KBM-7 (cell line): ENCODE results near the gene RIN2.
"Not testable (repeated sequence)": the region's sequence is repeated elsewhere in the genome, so short reads cannot be mapped to it uniquely, and the experiment has no call there.

Experiments
- DNase-seq: peaks from one replicate; pipeline ENCODE4 v3.0.0-alpha.2; 2015
- in situ Hi-C: fragments of 300-500 bp; cut with MboI; formaldehyde crosslinking; loops from 2 replicates; pipeline ENCODE4 v1.14.3; 2020; ENCODE audit warnings: low sequenced_read_pairs, low pct_unique_long_range_greater_than_20kb, mixed read lengths

RIN2 gene

DNA sequence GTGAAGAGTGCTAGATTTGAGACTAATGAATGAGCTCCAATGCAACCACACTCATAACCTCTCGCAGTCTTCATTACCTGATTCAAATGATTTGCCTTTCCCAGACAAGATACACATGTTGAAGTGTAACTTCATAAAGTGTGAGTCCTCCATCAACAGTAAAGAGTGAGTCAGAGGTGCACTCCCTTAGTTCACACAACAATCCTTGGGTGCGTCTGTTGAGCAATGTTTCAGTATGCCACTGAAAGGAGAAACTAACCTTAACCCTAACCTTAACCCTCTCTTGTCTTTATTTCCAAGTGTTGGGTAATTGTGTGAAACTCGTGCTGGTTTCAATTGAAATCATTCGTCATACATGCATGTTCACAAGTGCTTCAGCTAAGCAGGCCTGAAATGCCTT lies 21.0 kb upstream of the RIN2 start:
- in situ Hi-C loops: no loop called here
- DNase-seq: no peak

DNA sequence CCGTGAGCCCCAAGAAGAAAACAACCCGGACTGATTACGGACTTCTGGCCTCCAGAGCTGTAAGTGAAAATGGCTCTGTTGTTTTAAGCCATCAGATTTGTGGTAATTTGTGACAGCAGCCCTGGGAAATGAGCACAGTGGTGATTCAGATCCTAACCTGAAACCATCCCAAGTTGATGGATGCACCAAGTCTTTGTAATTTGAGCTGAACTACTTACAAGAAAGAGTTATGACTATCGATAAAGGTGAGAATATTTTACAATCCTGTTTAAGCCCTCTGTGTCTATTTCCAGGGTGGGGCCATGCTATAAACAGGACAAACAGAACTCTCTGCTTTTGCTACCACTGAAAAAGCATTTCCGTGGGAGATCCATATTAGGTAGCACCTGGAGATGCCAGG lies 19.1 kb upstream of the RIN2 start:
- in situ Hi-C loops: no loop called here
- no peak for DNase-seq

DNA sequence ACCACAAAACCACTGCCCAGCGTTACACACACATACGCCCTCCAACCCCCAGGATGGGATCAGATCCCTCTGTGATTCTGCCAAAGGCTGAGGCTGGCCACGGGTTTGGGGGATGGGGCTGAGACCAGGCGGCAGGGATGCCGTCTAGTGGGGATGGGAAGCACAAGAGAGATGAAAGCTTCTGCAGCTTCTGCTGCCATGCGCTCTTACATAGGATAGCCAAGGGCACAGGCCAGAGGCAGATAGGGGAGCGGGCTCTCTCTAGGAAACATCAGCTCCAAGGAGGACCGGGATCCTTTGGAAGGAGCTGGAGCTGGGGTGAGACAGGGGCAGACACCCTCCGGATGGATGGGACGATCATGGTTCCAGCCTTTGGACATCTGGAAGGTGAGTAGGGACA lies 18.7 kb upstream of the RIN2 start:
- DNase-seq: no peak
- in situ Hi-C loops: no loop called here

DNA sequence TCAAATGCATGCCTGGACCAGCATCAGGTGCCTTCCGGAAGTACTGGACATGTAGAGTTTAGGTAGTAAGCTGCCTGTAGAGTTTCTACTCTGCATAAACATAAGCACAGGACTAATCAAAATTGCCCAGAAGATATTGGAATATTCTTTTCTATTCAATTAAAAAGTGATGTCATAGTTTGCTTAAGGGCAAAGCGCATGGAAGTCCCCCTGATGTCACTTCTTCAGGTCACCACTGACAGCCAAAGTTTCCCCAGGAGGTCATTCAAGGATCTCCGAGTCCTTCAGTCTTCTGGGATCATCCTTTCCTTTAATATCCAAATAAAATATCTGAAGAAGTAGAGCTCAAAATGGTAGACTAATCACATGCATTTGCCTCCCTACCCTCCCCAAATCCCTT lies 17.5 kb upstream of the RIN2 start:
- in situ Hi-C loops: no loop called here
- no peak for DNase-seq

DNA sequence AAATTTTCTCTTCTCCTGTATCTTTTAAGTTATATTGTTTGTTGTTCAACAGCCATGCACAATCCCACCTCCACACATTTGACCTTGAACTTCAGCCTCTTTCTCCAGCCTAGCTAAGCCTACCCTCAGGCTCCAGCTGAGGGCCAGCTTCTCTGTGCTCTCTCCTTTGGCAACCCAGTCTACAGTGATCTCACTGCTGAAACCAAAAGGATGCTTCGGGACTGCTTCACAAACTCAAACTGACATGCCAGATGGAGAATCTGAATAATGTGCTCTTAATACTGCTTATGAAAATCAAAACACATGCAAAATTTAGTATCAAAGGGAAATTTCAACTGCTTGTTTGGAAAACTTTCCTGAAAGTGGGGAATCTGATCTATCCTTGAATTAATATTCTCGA lies 16.1 kb upstream of the RIN2 start:
- no peak for DNase-seq
- in situ Hi-C loops: no loop called here

DNA sequence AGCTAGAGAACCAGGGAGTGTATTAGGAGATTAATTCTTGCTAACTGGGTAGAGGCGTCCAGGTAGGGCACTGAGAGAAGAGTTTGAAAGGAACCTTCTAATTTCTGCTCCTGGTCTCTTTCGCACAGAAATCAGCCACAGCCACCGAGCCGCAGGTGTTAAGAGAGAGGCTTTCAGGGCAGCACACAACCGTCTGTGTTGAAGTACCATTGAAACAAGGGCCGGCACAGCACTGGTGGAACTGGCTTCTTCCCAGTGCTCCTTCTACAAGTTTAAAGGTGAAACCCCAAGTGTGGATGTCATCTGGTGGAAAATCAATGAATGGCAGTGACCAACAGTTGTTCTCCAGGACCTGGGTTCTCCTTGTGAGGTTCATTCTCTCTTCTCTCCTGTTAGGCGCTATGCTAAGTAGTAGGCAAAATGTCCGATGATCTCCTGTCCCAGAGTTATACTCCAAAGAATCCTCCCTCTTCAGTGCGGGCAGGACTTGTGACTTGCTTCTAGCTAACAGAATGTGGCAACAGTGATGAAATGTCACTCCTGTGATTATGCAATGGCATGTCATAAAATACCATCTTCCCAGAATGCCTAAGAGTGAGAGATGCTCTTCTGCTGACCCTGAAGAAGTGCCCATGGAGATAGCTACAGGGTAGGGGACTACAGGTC lies 15.0 kb upstream of the RIN2 start:
- in situ Hi-C loops: no loop called here
- DNase-seq: no peak

DNA sequence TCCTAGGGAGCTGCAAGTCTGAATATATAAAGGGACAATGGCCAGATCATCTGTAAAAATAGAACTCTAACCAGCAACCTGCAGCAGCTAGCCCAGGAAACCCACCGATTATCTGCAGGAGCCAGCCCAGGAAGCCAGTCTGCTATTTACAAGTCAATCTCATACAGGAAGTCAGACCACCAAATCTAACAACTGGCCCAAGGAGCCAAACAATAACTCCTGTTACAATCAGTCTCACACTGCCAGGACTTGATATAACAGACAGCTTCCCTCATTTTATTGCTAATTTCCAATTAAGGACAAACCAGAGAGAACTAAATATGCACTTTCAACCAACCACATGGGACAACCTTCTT lies 14.4 kb upstream of the RIN2 start:
- DNase-seq: peak; percentile 49
- in situ Hi-C loops: no loop called here

DNA sequence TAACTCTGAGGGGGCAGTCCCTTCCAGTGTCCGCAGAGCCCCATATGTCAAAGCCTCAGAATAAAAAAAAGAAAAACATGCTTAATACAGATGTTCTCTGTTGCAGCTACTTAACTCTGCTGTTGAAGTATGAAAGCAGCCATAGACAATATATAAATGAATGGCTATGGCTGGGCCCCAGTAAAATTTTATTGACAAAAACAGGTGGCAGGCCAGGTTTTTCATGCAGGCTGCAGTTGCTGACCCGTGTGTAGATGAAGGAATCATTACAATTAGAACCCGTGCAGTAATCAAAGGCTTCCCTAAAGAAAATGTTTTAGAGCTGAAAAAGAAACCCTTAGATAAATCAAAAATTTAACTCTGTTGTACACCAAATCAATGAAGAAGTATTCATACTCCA lies 13.0 kb upstream of the RIN2 start:
- DNase-seq: no peak
- in situ Hi-C loops: no loop called here

DNA sequence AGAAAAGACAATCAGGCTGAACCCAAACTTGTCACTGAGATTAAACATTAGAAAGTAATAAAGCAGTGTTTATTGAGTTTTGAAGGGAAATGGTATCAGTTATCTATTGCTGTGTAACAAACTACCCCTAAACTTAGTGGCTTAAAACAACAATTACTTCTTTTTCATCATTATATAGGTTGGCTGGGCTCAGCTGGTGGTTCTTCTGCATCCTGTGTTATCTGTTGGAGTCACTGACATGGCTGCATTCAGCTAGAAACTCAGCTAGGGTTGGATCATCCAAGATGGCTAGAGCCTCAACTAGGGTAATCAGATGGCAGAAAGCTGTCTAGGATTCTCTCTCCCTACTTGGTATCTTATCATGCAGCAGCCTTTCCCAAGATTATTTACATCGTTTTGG lies 12.5 kb upstream of the RIN2 start:
- in situ Hi-C loops: no loop called here
- no peak for DNase-seq

DNA sequence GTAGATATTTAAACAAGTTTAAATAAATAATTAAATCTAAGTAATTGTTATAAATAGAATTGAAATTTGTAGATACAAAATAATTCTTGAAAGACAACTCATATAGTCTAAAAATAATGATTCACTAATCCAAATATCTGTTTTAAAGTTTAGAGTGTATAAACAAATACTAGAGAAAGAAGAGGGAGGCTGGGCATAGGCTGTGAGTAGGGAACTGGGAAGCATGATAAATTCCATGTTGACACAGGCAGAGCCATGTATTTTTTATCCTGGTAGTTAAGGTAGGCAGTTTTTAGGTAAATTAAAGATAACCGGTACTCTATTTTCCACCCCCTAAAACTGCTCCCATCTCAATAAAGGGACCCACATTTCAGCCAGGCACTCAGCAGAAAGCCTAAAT lies 11.7 kb upstream of the RIN2 start:
- in situ Hi-C loops: no loop called here

DNA sequence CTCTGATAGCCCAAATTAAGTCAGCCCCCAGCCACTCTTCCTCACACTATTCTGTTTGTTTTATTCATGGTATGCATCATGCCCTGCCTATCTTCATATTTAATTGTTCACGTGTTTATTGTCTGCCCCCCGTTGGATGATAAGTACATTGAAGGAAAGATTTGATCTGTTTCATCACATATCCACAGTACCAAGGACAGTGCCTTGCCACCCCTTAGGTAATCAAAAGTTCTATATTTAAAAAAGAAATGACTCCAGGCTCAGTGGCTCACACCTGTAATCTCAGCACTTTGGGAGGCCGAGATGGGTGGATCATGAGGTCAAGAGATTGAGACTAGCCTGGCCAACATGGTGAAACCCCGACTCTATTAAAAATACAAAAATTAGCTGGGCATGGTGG lies 10.2 kb upstream of the RIN2 start:
- no peak for DNase-seq
- in situ Hi-C loops: no loop called here

More for the DNA sequence above, 11.7 kb upstream of the RIN2 start:
- DNase-seq: no peak

DNA sequence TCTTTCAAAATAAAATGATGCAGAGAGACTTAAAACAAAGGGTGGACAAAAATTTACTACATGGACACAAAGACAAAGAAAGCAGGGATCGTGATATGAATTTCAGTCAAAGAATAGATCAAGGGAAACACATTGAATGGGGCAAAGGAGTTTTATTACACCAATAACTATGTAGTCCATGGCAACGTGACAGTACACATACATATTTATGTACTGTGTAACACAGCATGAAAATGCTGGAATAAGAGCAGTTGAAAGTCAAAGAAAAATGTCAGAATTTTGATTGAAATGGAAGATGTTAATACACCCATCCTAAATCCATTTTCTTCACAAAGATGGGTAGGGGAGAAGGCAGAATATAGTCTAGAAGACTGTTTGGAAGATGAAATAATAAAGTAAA lies 9.4 kb upstream of the RIN2 start:
- DNase-seq: no peak
- in situ Hi-C loops: no loop called here

DNA sequence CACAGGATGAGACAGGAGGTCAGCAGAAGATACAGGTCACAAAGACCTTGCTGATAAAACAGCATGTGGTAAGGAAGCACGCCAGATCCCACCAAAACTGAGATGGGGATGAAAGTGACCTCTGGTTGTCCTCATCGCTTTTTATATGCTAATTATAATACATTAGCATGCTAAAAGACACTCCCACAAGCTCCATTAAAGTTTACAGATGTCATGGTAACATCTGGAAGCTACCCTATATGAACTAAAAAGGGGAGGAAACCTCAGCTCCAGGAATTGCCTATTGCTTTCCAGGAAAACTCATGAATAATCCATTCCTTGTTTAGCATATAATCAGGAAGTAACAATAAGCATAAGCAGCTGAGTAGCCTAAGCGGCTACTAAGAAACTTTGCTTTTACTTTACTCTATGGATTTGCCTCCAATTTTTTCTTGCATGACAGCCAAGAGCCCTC lies 8.4 kb upstream of the RIN2 start:
- in situ Hi-C loops: no loop called here
- DNase-seq: no peak

DNA sequence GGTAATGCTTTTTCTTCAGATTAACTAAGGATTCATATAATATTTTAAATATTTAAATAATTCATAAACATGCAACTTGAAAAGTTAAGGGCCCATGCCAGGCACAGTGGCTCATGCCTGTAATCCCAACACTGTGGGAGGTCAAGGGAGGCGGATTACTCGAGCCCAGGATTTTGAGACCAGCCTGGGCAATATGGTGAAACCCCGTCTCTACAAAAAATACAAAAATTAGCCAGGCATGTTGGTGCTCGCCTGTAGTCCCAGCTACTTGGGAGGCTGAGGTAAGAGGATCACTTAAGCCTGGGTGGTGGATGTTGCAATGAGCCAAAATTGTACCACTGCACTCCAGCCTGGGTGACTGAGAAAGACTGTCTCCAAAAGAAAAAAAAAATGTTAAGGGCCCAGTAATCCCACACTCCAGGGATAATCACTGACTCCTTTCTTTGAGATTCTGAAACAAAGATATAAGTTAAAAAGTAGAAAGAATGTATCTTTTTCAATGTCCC lies 7.9 kb upstream of the RIN2 start:
- DNase-seq: no peak
- in situ Hi-C loops: no loop called here

DNA sequence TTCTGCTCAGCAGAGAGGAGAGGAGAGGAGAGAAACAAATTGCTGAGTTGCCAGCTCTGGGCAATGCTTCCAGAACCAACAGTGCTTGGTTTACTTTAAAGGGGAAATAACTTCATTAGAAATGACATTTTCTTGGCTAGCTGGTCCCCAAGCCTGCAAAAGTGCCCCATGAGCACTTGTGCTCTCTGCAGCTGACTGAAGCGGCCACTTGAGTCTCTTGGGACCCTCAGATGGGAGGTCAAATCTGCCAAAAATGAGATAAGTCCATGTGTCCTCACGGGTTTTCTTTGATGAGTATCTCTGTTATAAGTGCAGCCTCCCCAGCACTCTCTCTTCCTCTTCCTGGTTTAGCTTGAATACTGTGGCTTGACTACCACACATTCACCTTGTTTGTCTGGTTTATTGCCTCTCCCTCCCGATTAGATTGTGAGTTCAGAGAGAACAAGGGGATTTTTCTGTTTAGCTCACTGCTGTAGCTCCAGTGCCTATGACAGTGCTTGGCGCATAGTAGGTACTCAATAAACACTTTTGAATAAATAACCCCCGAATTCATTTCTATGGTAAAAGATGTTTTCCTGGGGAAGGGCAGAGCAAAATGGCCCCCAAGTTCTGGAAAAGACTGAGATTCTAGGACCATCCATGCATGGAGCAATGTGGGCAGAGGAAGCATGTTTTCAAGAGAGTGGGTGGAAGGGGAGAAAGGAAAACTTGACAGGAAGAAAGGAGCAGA lies 7.0 kb upstream of the RIN2 start:
- in situ Hi-C loops: no loop called here
- DNase-seq: peak; percentile 38

DNA sequence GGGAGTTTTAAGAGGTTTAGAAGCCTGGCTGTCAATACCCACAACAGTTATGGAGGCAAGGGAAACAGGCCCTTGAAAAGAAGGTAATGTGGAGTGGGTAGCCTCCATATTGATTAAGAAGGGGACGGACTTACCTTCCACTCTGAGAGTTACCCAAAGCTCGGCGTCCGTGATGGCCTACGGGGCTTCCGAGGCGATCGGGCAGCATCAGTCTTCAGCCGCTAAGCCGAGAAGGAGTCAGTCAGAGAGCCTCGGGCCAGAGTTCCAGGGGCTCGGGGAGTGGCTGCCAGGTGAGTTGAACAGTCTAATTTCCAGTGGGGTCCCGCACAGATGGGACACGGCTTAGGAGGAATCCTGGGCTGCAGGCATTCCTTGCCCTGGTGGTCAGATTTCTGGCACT lies 3.9 kb upstream of the RIN2 start:
- DNase-seq, in situ Hi-C loops: not testable (repeated sequence)

DNA sequence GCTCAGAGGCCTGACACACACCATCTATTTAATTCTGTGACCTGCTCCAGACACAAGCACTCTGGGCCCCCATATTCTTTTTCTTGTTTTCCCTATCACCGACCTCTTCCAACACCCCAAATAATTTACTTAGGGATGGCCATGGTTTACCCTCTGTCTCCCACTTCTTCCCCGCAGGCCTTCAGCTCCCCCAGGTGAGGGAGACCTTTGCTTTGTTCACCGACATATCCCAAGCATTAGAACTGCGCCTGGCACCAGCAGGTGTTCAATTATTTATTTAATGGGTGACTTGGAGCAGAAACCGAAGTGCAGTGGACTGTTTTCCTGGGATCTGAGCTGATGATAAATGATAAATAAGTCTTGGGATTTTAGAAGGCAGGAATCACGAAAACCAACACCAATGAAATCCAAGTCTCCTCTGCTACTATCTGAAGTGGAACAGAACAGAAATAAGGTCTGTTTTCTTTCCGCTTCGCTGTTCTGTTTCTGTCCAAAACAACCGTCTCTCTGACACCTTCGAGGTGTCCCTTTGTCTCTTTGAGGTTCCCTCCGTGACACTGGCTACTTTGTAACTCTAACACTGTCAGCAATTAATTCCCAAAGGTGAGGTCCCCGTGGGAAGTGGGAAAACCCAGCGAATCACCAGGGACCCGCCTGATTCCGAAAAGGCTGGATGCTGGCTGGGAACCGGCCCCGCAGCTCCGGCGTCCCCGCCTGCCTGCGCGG lies 1.1 kb upstream of the RIN2 start:
- no peak for DNase-seq
- in situ Hi-C loops: no loop called here

DNA sequence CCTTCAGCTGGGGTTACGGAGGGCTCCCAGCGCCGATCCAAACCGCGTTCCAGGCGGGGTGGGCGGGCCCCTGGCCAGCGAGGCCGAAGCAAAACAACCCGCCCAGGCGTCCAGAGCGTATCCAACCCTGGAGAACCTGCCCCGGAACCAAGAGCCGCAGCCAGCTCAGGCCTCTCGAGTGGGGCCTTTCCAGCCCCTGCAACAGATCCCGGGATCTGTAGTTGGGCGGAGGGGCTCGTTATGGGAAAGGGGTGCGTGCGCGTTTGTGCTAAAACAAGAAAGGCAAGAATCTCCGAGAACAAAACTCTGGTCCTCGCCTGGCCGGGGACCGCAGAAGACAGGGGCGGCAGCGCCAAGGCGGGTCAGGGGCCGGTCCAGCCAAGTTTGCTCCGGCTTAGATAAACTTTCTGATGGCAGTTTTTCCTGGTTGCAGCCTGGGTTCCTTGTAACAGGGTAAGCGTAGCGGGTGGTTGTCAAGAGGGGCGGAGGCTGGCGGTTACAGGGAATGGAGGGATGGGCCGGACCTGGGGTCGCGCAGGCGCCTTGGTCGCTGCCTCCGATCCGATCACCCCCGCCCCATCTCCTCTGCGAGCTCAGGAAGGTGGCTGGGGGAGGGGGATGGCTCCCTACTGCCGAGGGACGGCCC lies 448 bp upstream of the RIN2 start:
- in situ Hi-C loops: no loop called here

DNA sequence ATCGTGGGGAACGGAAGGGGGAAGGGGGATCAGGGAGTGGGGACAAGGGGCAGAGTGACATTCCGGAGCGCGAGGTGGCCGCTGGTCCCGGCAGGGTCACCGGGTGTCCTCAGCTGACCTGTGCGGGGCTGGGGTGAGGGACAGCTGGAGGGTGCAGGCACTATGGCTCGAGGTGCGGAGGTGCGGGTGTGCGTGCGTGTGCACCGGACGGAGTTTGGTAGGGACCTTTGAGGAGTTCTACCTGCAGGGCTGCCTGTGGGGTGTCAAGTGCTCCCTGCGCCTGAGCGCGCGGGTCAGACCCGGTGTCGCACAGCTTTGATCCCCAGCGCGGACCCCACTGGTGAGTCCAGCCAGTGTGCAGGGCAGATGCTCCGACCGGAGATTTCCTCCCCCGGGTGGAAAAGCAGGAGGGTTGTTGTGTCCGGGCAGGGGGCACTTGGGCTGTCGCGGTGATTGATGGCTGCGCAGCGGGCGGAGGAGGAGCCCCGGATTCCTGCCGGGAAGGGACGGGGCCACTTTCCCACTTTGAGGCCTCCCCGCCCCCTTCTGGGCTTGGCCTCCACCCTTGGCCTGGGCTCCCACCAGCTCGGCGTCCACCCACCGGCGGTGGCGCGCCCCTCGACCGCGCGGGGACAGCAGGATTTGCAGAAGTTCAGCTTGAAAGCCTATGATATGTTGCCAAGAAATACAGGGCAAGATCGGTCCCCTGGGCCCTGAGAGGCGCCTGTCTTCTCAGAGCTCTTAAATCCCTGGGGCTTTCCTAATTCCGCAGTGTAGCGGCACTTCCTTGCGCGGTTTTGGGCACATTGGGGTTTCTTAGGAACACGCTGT lies 658 bp downstream of the RIN2 start:
- in situ Hi-C loops: no loop called here
- peak; percentile 69 for DNase-seq

More for the DNA sequence above, 448 bp upstream of the RIN2 start:
- peak; percentile 93 for DNase-seq
